PC-3 (cell line): ENCODE data around the gene CLIC1. TPM values are rescaled to one million over a fixed set of nuclear protein-coding genes. Genes with fewer than 3 reads are reported as not detected.

Source experiments
- ATAC-seq: fragments of 200-7000 bp; cut with Tn5 transposase; 2 replicates; pipeline ENCODE4 v1.9.1; 2020; ENCODE audit warnings: mild to moderate bottlenecking, moderate library complexity
- BruUV-seq: library from RNA; stranded (reverse); fragments of 400-500 nt; replicated peaks from 2 replicates; lab custom pipeline; 2021; lab: Mats Ljungman, UMichigan
- CTCF ChIA-PET: fragments of 300-600 bp; sonication (Branson Sonifier 250); formaldehyde crosslinking; loops from one replicate; lab custom pipeline; 2022; ENCODE audit warnings: antibody characterized with exemption; lab: Charles Lee
- POLR2A ChIA-PET: fragments of 300-600 bp; sonication (Branson Sonifier 250); formaldehyde crosslinking; loops from one replicate; lab custom pipeline; 2022; ENCODE audit warnings: antibody characterized with exemption; ENCODE audit not compliant: unreplicated experiment; lab: Charles Lee
- DNase-seq: peaks from one replicate; pipeline ENCODE4 v3.0.0-alpha.2; 2015
- H2AFZ ChIP-seq: fragments of 300-600 bp; sonication (generic); 2 replicates; pipeline ENCODE4 v1.6.0; 2016; ENCODE audit warnings: antibody characterized with exemption, low read length
- H3F3A ChIP-seq: fragments of 300-600 bp; sonication (generic); one replicate; pipeline ENCODE4 v1.6.0; 2017; ENCODE audit warnings: antibody characterized with exemption, low read length, control low read depth, mild to moderate bottlenecking; ENCODE audit not compliant: unreplicated experiment
- H3K27ac ChIP-seq: fragments of 300-600 bp; sonication (generic); 2 replicates; pipeline ENCODE4 v1.5.1; 2016; ENCODE audit warnings: mild to moderate bottlenecking, low read length
- H3K27me3 ChIP-seq: fragments of 300-600 bp; sonication (generic); 2 replicates; pipeline ENCODE4 v1.6.1; 2016; ENCODE audit warnings: low read length, mixed read lengths
- H3K36me3 ChIP-seq: fragments of 300-600 bp; sonication (generic); 2 replicates; pipeline ENCODE4 v1.6.1; 2016; ENCODE audit warnings: low read depth, mixed run types, low read length, mixed read lengths
- H3K4me1 ChIP-seq: fragments of 300-600 bp; sonication (generic); 2 replicates; pipeline ENCODE4 v1.5.1; 2016; ENCODE audit warnings: low read length; ENCODE audit not compliant: insufficient read depth
- H3K4me2 ChIP-seq: fragments of 300-600 bp; sonication (generic); 2 replicates; pipeline ENCODE4 v1.6.0; 2016; ENCODE audit warnings: low read length
- H3K4me3 ChIP-seq: fragments of 300-600 bp; sonication (generic); 2 replicates; pipeline ENCODE4 v1.5.1; 2016; ENCODE audit warnings: mild to moderate bottlenecking, low read length, mixed read lengths
- H3K79me2 ChIP-seq: fragments of 300-600 bp; sonication (generic); 2 replicates; pipeline ENCODE4 v1.6.1; 2017; ENCODE audit warnings: low read length, mixed read lengths
- H3K9ac ChIP-seq: fragments of 300-600 bp; sonication (generic); 2 replicates; pipeline ENCODE4 v1.6.0; 2016; ENCODE audit warnings: mild to moderate bottlenecking, low read length
- H3K9me2 ChIP-seq: fragments of 300-600 bp; sonication (generic); replicated peaks from 2 replicates; pipeline ENCODE4 v1.6.1; 2016; ENCODE audit warnings: mixed run types, low read length, mixed read lengths
- H3K9me3 ChIP-seq: fragments of 300-600 bp; sonication (generic); 2 replicates; pipeline ENCODE4 v1.6.1; 2016; ENCODE audit warnings: low read length, mixed read lengths
- H4K20me1 ChIP-seq: fragments of 300-600 bp; sonication (generic); 2 replicates; pipeline ENCODE4 v1.6.1; 2016; ENCODE audit warnings: low read length, mixed read lengths
- EZH2 ChIP-seq: fragments of 300-600 bp; sonication (generic); IDR thresholded peaks from one replicate; pipeline ENCODE4 v1.6.1; 2017; ENCODE audit warnings: antibody characterized with exemption, mild to moderate bottlenecking, low read length; ENCODE audit not compliant: unreplicated experiment
- EZH2phosphoT487 ChIP-seq: fragments of 300-600 bp; sonication (generic); IDR thresholded peaks from 2 replicates; pipeline ENCODE4 v1.6.1; 2018; ENCODE audit warnings: mild to moderate bottlenecking, antibody characterized with exemption, low read length, borderline replicate concordance
- intact Hi-C: fragments of 100-400 bp; cut with micrococcal nuclease; formaldehyde crosslinking; loops from 2 replicates; pipeline ENCODE4 v1.9.0; 2023
- total RNA-seq: library from RNA; depleted of rRNA; stranded (reverse); fragments of >200 nt; gene quantifications from 2 replicates; pipeline ENCODE4 v1.2.3, GENCODE V29; 2014
- TF ChIP-seq, protein P1 (sequence below): fragments of 300-600 bp; sonication (generic); conservative IDR thresholded peaks from 2 replicates; pipeline ENCODE4 v1.5.1; 2017; ENCODE audit warnings: antibody characterized with exemption, low read depth, mild to moderate bottlenecking, low read length

The CLIC1 gene
- total RNA-seq, 1 experiment from 2014 or later = 708 TPM

DNA sequence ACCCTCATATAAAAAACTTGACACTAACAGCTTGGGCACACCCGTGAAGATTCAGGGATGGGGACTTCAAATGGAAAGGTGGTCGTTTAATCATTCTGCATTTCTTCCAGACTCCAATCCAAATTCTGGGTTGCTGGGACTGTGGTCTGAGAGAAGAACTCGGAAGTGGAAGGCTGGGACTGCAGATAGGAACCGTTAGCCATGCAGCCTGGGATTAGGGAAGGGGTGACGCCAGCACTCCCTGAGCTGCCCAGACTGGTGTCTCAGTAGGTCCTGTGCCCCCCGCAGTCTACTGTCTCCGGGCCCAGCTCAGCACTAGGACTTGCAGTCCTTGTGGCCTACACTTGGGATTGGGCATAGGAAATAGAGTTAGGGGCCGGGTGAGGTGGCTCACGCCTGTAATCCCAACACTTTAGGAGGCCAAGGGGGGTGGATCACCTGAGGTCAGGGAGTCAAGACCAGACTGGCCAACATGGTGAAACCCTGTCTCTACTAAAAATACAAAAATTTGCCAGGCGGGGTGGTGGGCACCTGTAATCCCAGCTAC lies 511 bp upstream of the CLIC1 start:
- H3K79me2 ChIP-seq = peaks cover 53% of the 10 kb centered on the region
- CTCF ChIA-PET = no interaction called here
- no peaks in the 10 kb centered on the region for H3F3A ChIP-seq
- no peaks in the 10 kb centered on the region for H3K27me3 ChIP-seq
- POLR2A ChIA-PET = no interaction called here
- no peaks in the 10 kb centered on the region for H3K9me3 ChIP-seq
- intact Hi-C loops = loop anchor here (5.0 kb wide), 2 partner anchors 80 to 95 kb away; partner anchors contain the start of genes HSPA1A and HSPA1L
- H3K4me1 ChIP-seq = peaks cover 54% of the 10 kb centered on the region
- peak overlapping the region; percentile 91 for H3K9ac ChIP-seq
- H3K36me3 ChIP-seq = peaks cover 28% of the 10 kb centered on the region
- H4K20me1 ChIP-seq = peaks cover 13% of the 10 kb centered on the region
- DNase-seq (no peak), ATAC-seq (no peak)
- peak overlapping the region; percentile 87 for H3K27ac ChIP-seq
- no peak for TF ChIP-seq EZH2
- TF ChIP-seq, protein P1, sequence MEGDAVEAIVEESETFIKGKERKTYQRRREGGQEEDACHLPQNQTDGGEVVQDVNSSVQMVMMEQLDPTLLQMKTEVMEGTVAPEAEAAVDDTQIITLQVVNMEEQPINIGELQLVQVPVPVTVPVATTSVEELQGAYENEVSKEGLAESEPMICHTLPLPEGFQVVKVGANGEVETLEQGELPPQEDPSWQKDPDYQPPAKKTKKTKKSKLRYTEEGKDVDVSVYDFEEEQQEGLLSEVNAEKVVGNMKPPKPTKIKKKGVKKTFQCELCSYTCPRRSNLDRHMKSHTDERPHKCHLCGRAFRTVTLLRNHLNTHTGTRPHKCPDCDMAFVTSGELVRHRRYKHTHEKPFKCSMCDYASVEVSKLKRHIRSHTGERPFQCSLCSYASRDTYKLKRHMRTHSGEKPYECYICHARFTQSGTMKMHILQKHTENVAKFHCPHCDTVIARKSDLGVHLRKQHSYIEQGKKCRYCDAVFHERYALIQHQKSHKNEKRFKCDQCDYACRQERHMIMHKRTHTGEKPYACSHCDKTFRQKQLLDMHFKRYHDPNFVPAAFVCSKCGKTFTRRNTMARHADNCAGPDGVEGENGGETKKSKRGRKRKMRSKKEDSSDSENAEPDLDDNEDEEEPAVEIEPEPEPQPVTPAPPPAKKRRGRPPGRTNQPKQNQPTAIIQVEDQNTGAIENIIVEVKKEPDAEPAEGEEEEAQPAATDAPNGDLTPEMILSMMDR = no peak
- no peak for TF ChIP-seq EZH2phosphoT487
- no peaks in the 10 kb centered on the region for H3K9me2 ChIP-seq
- no TSS peak for BruUV-seq
- peak overlapping the region; percentile 63 for H2AFZ ChIP-seq
- peak overlapping the region; percentile 85 for H3K4me2 ChIP-seq
- H3K4me3 ChIP-seq = peak overlapping the region; percentile 85

DNA sequence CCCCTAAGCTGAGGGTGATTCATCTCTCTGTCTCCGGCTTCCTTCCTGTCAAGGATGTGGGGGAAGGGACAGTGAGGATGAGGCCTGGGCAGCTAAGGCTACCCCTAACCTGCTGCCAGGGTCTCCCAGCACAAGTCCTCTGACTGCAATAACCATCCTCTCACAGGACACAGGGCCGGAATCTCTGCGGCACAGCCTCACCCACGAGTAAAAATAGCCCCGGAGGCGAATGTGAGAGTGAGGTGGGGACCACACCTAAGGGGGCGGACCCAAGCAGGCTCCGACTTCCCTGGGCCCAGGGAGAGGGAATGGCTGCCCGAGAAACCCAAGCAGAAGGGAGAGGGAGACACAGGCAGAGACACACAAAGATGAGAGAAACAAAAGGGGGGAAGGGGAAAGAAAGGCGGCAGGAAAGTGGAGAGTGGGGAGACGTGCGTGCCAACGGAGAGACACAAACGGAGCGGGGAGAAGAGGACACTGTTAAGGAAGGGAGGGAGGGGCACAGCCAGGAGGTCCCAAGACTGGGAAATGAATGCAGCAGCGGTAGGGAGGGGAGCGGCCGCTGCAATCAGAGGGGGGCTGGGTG lies 1.4 kb downstream of the CLIC1 start:
- Histone ChIP-seq H3K9me2 (no peaks in the 10 kb centered on the region), H2AFZ (no peak overlapping the region), H3K27me3 (no peaks in the 10 kb centered on the region), H3K4me2 (peak overlapping the region; percentile 85), H3K27ac (peak overlapping the region; percentile 87), H3F3A (peaks cover 4% of the 10 kb centered on the region), H3K4me1 (peaks cover 41% of the 10 kb centered on the region), H3K36me3 (peaks cover 35% of the 10 kb centered on the region), H4K20me1 (peaks cover 13% of the 10 kb centered on the region), H3K4me3 (peak overlapping the region; percentile 85), H3K9me3 (no peaks in the 10 kb centered on the region), H3K9ac (peak overlapping the region; percentile 91), H3K79me2 (peaks cover 41% of the 10 kb centered on the region)
- intact Hi-C loops = loop anchor here (5.0 kb wide), 2 partner anchors 82 to 97 kb away; partner anchors contain the start of genes HSPA1A and HSPA1L
- TF ChIP-seq EZH2 (no peak), EZH2phosphoT487 (no peak)
- TF ChIP-seq, protein P1 = no peak
- BruUV-seq = no TSS peak
- ATAC-seq (peak; percentile 17), DNase-seq (peak; percentile 70)
- ChIA-PET CTCF (interaction anchor here (0.6 kb wide), 1 partner anchor 61 kb away, joined by 3 read pairs; no protein-coding TSS in a partner anchor), POLR2A (interaction anchor here (1.3 kb wide), 1 partner anchor 92 kb away, joined by 4 read pairs; the partner anchor contains the start of gene HSPA1B)

DNA sequence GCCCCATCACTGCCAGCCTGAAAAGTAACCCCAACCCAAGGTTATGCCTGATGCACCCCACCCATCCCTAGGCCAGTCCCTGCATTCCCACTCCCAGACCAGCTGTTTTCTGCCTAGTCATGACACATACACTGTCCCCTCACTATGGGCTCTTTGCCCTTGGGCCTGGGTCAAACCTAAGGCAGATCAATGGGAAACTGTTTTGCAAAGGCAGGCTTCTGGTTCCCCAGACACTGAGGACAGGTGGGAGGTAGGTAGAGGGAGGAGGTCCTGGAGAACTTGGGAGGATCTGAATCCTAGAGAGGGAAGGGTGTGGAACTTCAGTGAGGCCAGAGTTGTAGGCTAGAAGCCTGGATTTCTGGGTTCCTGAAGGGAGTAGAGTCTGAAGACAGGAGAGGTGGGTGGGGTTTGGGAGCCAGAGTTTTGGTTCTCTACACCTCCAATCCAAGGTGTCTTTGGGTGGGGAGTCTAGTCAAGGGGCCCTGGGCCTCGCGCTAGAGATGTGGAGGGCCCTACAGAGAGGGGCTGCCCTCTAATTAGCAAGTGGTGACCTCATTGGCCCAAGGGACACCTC lies 2.0 kb downstream of the CLIC1 start:
- peaks cover 40% of the 10 kb centered on the region for H3K4me1 ChIP-seq

More for the DNA sequence above, 2.0 kb downstream of the CLIC1 start:
- BruUV-seq = no TSS peak
- TF ChIP-seq EZH2 = no peak
- TF ChIP-seq, protein P1 = no peak
- no peak for TF ChIP-seq EZH2phosphoT487
- no peak for DNase-seq
- H3K27ac ChIP-seq = peak overlapping the region; percentile 87
- H3F3A ChIP-seq = peaks cover 4% of the 10 kb centered on the region
- H3K79me2 ChIP-seq = peaks cover 41% of the 10 kb centered on the region
- H3K27me3 ChIP-seq = no peaks in the 10 kb centered on the region
- no peak for ATAC-seq
- H3K9ac ChIP-seq = peak overlapping the region; percentile 91
- no peak overlapping the region for H2AFZ ChIP-seq
- H3K9me3 ChIP-seq = no peaks in the 10 kb centered on the region
- ChIA-PET POLR2A (no interaction called here), CTCF (no interaction called here)
- H4K20me1 ChIP-seq = peaks cover 13% of the 10 kb centered on the region
- H3K4me2 ChIP-seq = peak overlapping the region; percentile 85
- intact Hi-C loops = no loop called here
- peak overlapping the region; percentile 85 for H3K4me3 ChIP-seq
- peaks cover 35% of the 10 kb centered on the region for H3K36me3 ChIP-seq
- H3K9me2 ChIP-seq = no peaks in the 10 kb centered on the region
